ENCODE measurements around the gene AIF1.

Gene AIF1

GRCh38 chr6:31624070-31624469 lies 9.0 kb downstream of the AIF1 start:
- no peak overlapping the region for H3K4me3 ChIP-seq (ENCODE audit: low read depth, low read length)
- TF ChIP-seq CTCF (IDR thresholded peaks at IDR 0.05; ENCODE audit: low read depth, low read length) = no peak

GRCh38 chr6:31626952-31627351 lies 11.9 kb downstream of the AIF1 start:
- no peak for TF ChIP-seq CTCF (IDR thresholded peaks at IDR 0.05; ENCODE audit: low read depth, low read length)
- no peak overlapping the region for H3K4me3 ChIP-seq (ENCODE audit: low read depth, low read length)

GRCh38 chr6:31627690-31628287 lies 12.8 kb downstream of the AIF1 start:
- no peak overlapping the region for H3K4me3 ChIP-seq (ENCODE audit: low read depth, low read length)
- no peak for TF ChIP-seq CTCF (IDR thresholded peaks at IDR 0.05; ENCODE audit: low read depth, low read length)

- no peak overlapping the region for H3K4me3 ChIP-seq (ENCODE audit: low read depth, low read length)
- TF ChIP-seq CTCF (IDR thresholded peaks at IDR 0.05; ENCODE audit: low read depth, low read length) = no peak
These were observed 14.0 kb downstream of the AIF1 start for GRCh38 chr6:31629014-31629413.

- no peak for TF ChIP-seq CTCF (IDR thresholded peaks at IDR 0.05; ENCODE audit: low read depth, low read length)
- H3K4me3 ChIP-seq (ENCODE audit: low read depth, low read length) = no peak overlapping the region
These were observed 15.3 kb downstream of the AIF1 start for GRCh38 chr6:31630177-31630934.

- TF ChIP-seq CTCF (IDR thresholded peaks at IDR 0.05; ENCODE audit: low read depth, low read length) = no peak
- no peak overlapping the region for H3K4me3 ChIP-seq (ENCODE audit: low read depth, low read length)
These were observed 16.2 kb downstream of the AIF1 start for GRCh38 chr6:31631209-31631608.

GRCh38 chr6:31631681-31632278 lies 16.7 kb downstream of the AIF1 start:
- no peak for TF ChIP-seq CTCF (IDR thresholded peaks at IDR 0.05; ENCODE audit: low read depth, low read length)
- H3K4me3 ChIP-seq (ENCODE audit: low read depth, low read length) = no peak overlapping the region
